Heart right ventricle (tissue), 16 donors: Measurements from ENCODE around the gene HDHD5. TPM values are rescaled to one million over a fixed set of nuclear protein-coding genes. Genes with fewer than 3 reads are reported as not detected.

ENCODE experiments used
- ATAC-seq, 8 donors: fragments of 200-7000 bp; cut with Tn5 transposase; one replicate each; pipeline ENCODE4 v1.9.1; 2020; ENCODE audit warnings: mild to moderate bottlenecking in 8 of 8, moderate library complexity in 8 of 8, moderate number of reproducible peaks in 1 of 8
- DNase-seq, 2 donors: peaks; one replicate each; pipeline ENCODE4 v3.0.0-alpha.2; 2020
- H3K27ac ChIP-seq, 10 donors: fragments of 200-600 bp; sonication (generic) in 2 of 10; one replicate each; pipeline versions ENCODE4 v1.5.0 to v1.8.0; 2020 to 2022; ENCODE audit warnings: mild to moderate bottlenecking in 3 of 10
- H3K27me3 ChIP-seq, 7 donors: fragments of 200-600 bp; one replicate each; pipeline ENCODE4 v1.8.0; 2021 to 2022; ENCODE audit warnings: mild to moderate bottlenecking in 2 of 7
- H3K36me3 ChIP-seq, 9 donors: fragments of 200-600 bp; sonication (generic) in 1 of 9; one replicate each; pipeline versions ENCODE4 v1.5.0 to v1.8.0; 2020 to 2022; ENCODE audit warnings: mild to moderate bottlenecking in 2 of 9
- H3K4me1 ChIP-seq, 9 donors: fragments of 200-600 bp; sonication (generic) in 1 of 9; one replicate each; pipeline versions ENCODE4 v1.5.0 to v1.8.0; 2020 to 2022; ENCODE audit warnings: mild to moderate bottlenecking in 4 of 9
- H3K4me3 ChIP-seq, 10 donors: fragments of 200-600 bp; sonication (generic) in 2 of 10; one replicate each; pipeline versions ENCODE4 v1.5.0 to v1.8.0; 2020 to 2022; ENCODE audit warnings: mild to moderate bottlenecking in 7 of 10, moderate library complexity in 2 of 10
- H3K9me3 ChIP-seq, 11 donors: fragments of 200-600 bp in 10 of 11; sonication (generic) in 2 of 11; one replicate each; pipeline versions ENCODE4 v1.5.0 to v1.8.0; 2013 to 2022; ENCODE audit warnings: mild to moderate bottlenecking in 2 of 11, control low read depth in 1 of 11, moderate library complexity in 1 of 11
- CTCF ChIP-seq, 9 donors: fragments of 200-600 bp; sonication (generic) in 2 of 9; IDR thresholded peaks; one replicate each; pipeline versions ENCODE4 v1.5.0 to v1.8.0; 2021 to 2022; ENCODE audit warnings: antibody characterized with exemption in 9 of 9, mild to moderate bottlenecking in 5 of 9, moderate library complexity in 1 of 9
- WGBS, 2 donors: extraction: QIAGEN DNeasy Blood & Tissue Kit; methylation state at CpG; one replicate each; pipeline ENCODE4 v1.1.7; 2013; ENCODE audit warnings: inconsistent platforms in 1 of 2; 5-methylcytosine and 5-hydroxymethylcytosine counted together
- intact Hi-C, 10 donors: fragments of 100-400 bp; cut with DNase I; formaldehyde crosslinking; loops; one replicate each; pipeline versions ENCODE4 v1.11.1 to v1.14.2; 2022
- polyA plus RNA-seq, 2 donors: library from polyadenylated mRNA; stranded (reverse); fragments of 200-250 nt; gene quantifications; one replicate each; pipeline ENCODE4 v1.2.3, GENCODE V29; 2013
- total RNA-seq, 10 donors: library from RNA; stranded (reverse); fragmentation: NEBNext Ultra II Directional in 3 of 10; extraction: Animal tissue kit (Norgen Biotek cat#: 25700) in 3 of 10; gene quantifications; one replicate each; pipeline versions ENCODE4 v1.2.1 to v1.2.4, GENCODE V29; 2021 to 2023
- donor health status: Arrhythmogenic right ventricular cardiomyopathy.
- donor health status: ischemic (EF 13 %, LVEDD 7.1; RV severe dilation, severe dysfunction).
- donor health status: healthy with polysubstance abuse.
- donor health status: DM: no; HTN: yes; CAD: no.
- donor health status: DM: no; HTN: no; CAD: no.
- donor health status: ischemic (EF 25% LVEDD 6.9; RV normal size, moderate dysfunction).
- donor health status: ischemic (EF 25% LVEDD 5.7; RV mildly dilated, moderate dysfunction).
- donor health status: healthy.
- donor health status: DM: yes; HTN: yes; CAD: no.
- donor health status: Ischemic cardiomyopathy.
- donor health status: ischemic (EF 35%, LVEDD 5.7; RV mildly dilated, moderate dysfunction).
- donor health status: nonischemic (EF 11% LVEDD 7.7; RV severe dilation, severe dysfunction).
- donor health status: DM: yes; HTN: yes; CAD: no.
- donor health status: PGD.
- donor health status: ischemic (EF 29% LVEDD 5.4; RV normal size, mild dysfunction).
- donor health status: nonischemic (EF 23%, LVEDD 6.1; RV moderate dilation, normal function).

HDHD5 gene
- total and polyA plus RNA-seq, 12 donors, result 23.6 to 60.4 (median 50.3) TPM

- TF ChIP-seq CTCF (IDR thresholded peaks at IDR 0.05), result peak; percentile 7 to 65 (median 52)
- Histone ChIP-seq H3K27me3 (peaks cover 0 to 31% (median 0%) of the 10 kb centered on the region in 7 donors), H3K4me1 (peaks cover 3 to 61% (median 23%) of the 10 kb centered on the region in 9 donors), H3K9me3 (no peaks in the 10 kb centered on the region), H3K4me3 (peak overlapping the region in 2 of 10 donors; percentile 22 to 39), H3K27ac (no peak overlapping the region), H3K36me3 (no peaks in the 10 kb centered on the region)
- peak in 1 of 2 donors; percentile 66 for DNase-seq
- intact Hi-C loops, result loop anchor here in 8 of 10 donors (2.0 to 10.0 kb wide), 6 partner anchors 32 to 53 kb away; partner anchors contain the start of gene HDHD5 (in 4 of the 8)
- 39 to 43% methylated on average over 63 of the region's 63 CpGs for WGBS, 2 donors
- peak in 4 of 8 donors; percentile 27 to 55 (median 40) for ATAC-seq
Observed at GRCh38 chr22:17119481-17120202, 39.4 kb downstream of the HDHD5 start.

GRCh38 chr22:17118342-17118741 lies 40.7 kb downstream of the HDHD5 start:
- Histone ChIP-seq H3K9me3 (no peaks in the 10 kb centered on the region), H3K4me3 (no peak overlapping the region), H3K27me3 (peaks cover 0 to 31% (median 0%) of the 10 kb centered on the region in 7 donors), H3K36me3 (no peaks in the 10 kb centered on the region), H3K27ac (peak overlapping the region in 1 of 10 donors; percentile 81), H3K4me1 (peaks cover 3 to 73% (median 23%) of the 10 kb centered on the region in 9 donors)
- ATAC-seq (no peak), DNase-seq (no peak)
- TF ChIP-seq CTCF (IDR thresholded peaks at IDR 0.05), result no peak
- 72 to 87% methylated on average over 4 of the region's 4 CpGs for WGBS, 2 donors
- intact Hi-C loops, result loop anchor here in 2 of 10 donors (5.0 to 10.0 kb wide), 2 partner anchors 46 to 54 kb away; no protein-coding TSS in a partner anchor

- intact Hi-C loops, result loop anchor here in 2 of 10 donors (5.0 to 10.0 kb wide), 2 partner anchors 47 to 54 kb away; no protein-coding TSS in a partner anchor
- Histone ChIP-seq H3K4me3 (no peak overlapping the region), H3K36me3 (no peaks in the 10 kb centered on the region), H3K9me3 (no peaks in the 10 kb centered on the region), H3K4me1 (peaks cover 3 to 73% (median 23%) of the 10 kb centered on the region in 9 donors), H3K27me3 (peaks cover 0 to 30% (median 0%) of the 10 kb centered on the region in 7 donors), H3K27ac (peak overlapping the region in 1 of 10 donors; percentile 81)
- DNase-seq (no peak), ATAC-seq (peak in 1 of 8 donors; percentile 18)
- no peak for TF ChIP-seq CTCF (IDR thresholded peaks at IDR 0.05)
- WGBS, 2 donors, result 22 to 36% methylated on average over 4 of the region's 4 CpGs
Observed at GRCh38 chr22:17117890-17118289, 41.2 kb downstream of the HDHD5 start.

GRCh38 chr22:17117400-17117799 lies 41.7 kb downstream of the HDHD5 start:
- no peak for TF ChIP-seq CTCF (IDR thresholded peaks at IDR 0.05)
- DNase-seq (no peak), ATAC-seq (no peak)
- no peaks in the 10 kb centered on the region for H3K36me3 ChIP-seq
- peaks cover 0 to 25% (median 0%) of the 10 kb centered on the region in 7 donors for H3K27me3 ChIP-seq
- H3K4me1 ChIP-seq, result peaks cover 3 to 73% (median 23%) of the 10 kb centered on the region in 9 donors
- peak overlapping the region in 2 of 10 donors; percentile 22 to 81 for H3K27ac ChIP-seq
- H3K4me3 ChIP-seq, result no peak overlapping the region
- no peaks in the 10 kb centered on the region for H3K9me3 ChIP-seq
- 53 to 60% methylated on average over 3 of the region's 3 CpGs for WGBS, 2 donors
- intact Hi-C loops, result loop anchor here in 2 of 10 donors (5.0 to 10.0 kb wide), 2 partner anchors 47 to 55 kb away; no protein-coding TSS in a partner anchor
